SU-DHL-6 (cell line): ENCODE data around the gene UNC5B.

Experiments
- H2AFZ ChIP-seq: fragments of 200-600 bp; sonication (generic); 2 replicates; pipeline ENCODE4 v1.6.1; 2014; ENCODE audit warnings: low read depth, mild to moderate bottlenecking, moderate library complexity, mixed read lengths, antibody characterized with exemption, low read length; ENCODE audit not compliant: severe bottlenecking
- H3F3A ChIP-seq: fragments of 200-600 bp; shearing (Covaris generic); 2 replicates; pipeline ENCODE4 v1.6.0; 2016; ENCODE audit warnings: antibody characterized with exemption, mild to moderate bottlenecking; ENCODE audit not compliant: insufficient read depth
- H3K27ac ChIP-seq: fragments of 200-600 bp; sonication (generic); 2 replicates; pipeline ENCODE4 v1.5.1; 2016; ENCODE audit warnings: low read depth, mild to moderate bottlenecking, low read length, moderate library complexity, mixed read lengths
- H3K27me3 ChIP-seq: fragments of 200-600 bp; sonication (generic), shearing (Covaris generic); 2 replicates; pipeline ENCODE4 v1.6.0; 2014; ENCODE audit warnings: mild to moderate bottlenecking, low read length
- H3K36me3 ChIP-seq: fragments of 200-600 bp; sonication (generic); 2 replicates; pipeline ENCODE4 v1.6.1; 2014; ENCODE audit warnings: mild to moderate bottlenecking, low read length, mixed read lengths
- H3K4me2 ChIP-seq: fragments of 300-600, 200-600 bp; shearing (Covaris generic), sonication (generic); 2 replicates; pipeline ENCODE4 v1.6.0; 2014; ENCODE audit warnings: low read length, low read depth, mild to moderate bottlenecking; ENCODE audit not compliant: poor library complexity, severe bottlenecking
- H3K4me3 ChIP-seq: fragments of 200-600 bp; sonication (generic); 2 replicates; pipeline ENCODE4 v1.5.1; 2014; ENCODE audit warnings: antibody characterized with exemption, low read length, mild to moderate bottlenecking, mixed read lengths; ENCODE audit not compliant: insufficient read depth, poor library complexity, severe bottlenecking
- H3K79me2 ChIP-seq: fragments of 200-600 bp; sonication (generic); 2 replicates; pipeline ENCODE4 v1.6.1; 2014; ENCODE audit warnings: mild to moderate bottlenecking, low read length, moderate library complexity; ENCODE audit not compliant: insufficient read depth
- H3K9ac ChIP-seq: fragments of 200-600 bp; sonication (generic); 2 replicates; pipeline ENCODE4 v1.7.0; 2014; ENCODE audit warnings: mild to moderate bottlenecking, low read length
- H3K9me2 ChIP-seq: fragments of 200-600 bp; sonication (generic); replicated peaks from 2 replicates; pipeline ENCODE4 v1.6.1; 2014; ENCODE audit warnings: low read length; ENCODE audit not compliant: insufficient read depth
- H3K9me3 ChIP-seq: fragments of 200-600 bp; sonication (generic); 2 replicates; pipeline ENCODE4 v1.6.1; 2014; ENCODE audit warnings: low read length, mixed read lengths; ENCODE audit not compliant: insufficient read depth
- H4K20me1 ChIP-seq: fragments of 200-600 bp; sonication (generic); 2 replicates; pipeline ENCODE4 v1.6.1; 2014; ENCODE audit warnings: low read depth, mild to moderate bottlenecking, antibody characterized with exemption, low read length, moderate library complexity, mixed read lengths
- CTCF ChIP-seq: fragments of 200-600 bp; sonication (generic); IDR thresholded peaks from one replicate; pipeline ENCODE4 v1.5.1; 2017; ENCODE audit warnings: antibody characterized with exemption, mild to moderate bottlenecking, low read length, moderate library complexity; ENCODE audit not compliant: insufficient read depth, poor library complexity, severe bottlenecking
- EZH2phosphoT487 ChIP-seq: fragments of 200-600 bp; sonication (generic), shearing (Covaris generic); conservative IDR thresholded peaks from 2 replicates; pipeline ENCODE4 v1.6.1; 2018; ENCODE audit warnings: mild to moderate bottlenecking, antibody characterized with exemption, low read length, moderate library complexity, mixed read lengths

The UNC5B gene

GRCh38 chr10:71193516-71193915 lies 18.9 kb upstream of the UNC5B start:
- H3K36me3 ChIP-seq: no peaks in the 10 kb centered on the region
- H3K4me2 ChIP-seq: no peak overlapping the region
- H2AFZ ChIP-seq: no peak overlapping the region
- H3K4me3 ChIP-seq: no peak overlapping the region
- H3K27me3 ChIP-seq: no peaks in the 10 kb centered on the region
- H3K9me2 ChIP-seq: no peaks in the 10 kb centered on the region
- 0 out of 2 replicates have a peak, but pooled peaks cover 3% of the 10 kb centered on the region for H3K9me3 ChIP-seq
- H3K9ac ChIP-seq: no peak overlapping the region
- no peaks in the 10 kb centered on the region for H4K20me1 ChIP-seq
- TF ChIP-seq EZH2phosphoT487 (no peak), CTCF (no peak)
- H3K27ac ChIP-seq: no peak overlapping the region
- no peaks in the 10 kb centered on the region for H3K79me2 ChIP-seq
- no peaks in the 10 kb centered on the region for H3F3A ChIP-seq

- H3K4me2 ChIP-seq: no peak overlapping the region
- no peak overlapping the region for H2AFZ ChIP-seq
Observed at GRCh38 chr10:71197955-71198354, 14.4 kb upstream of the UNC5B start.

GRCh38 chr10:71201849-71202248 lies 10.5 kb upstream of the UNC5B start:
- Histone ChIP-seq H3K9ac (no peak overlapping the region), H3K9me3 (0 out of 2 replicates have a peak, but pooled peaks cover 5% of the 10 kb centered on the region), H3K79me2 (no peaks in the 10 kb centered on the region), H3F3A (no peaks in the 10 kb centered on the region), H3K4me2 (no peak overlapping the region), H3K27me3 (no peaks in the 10 kb centered on the region), H3K36me3 (no peaks in the 10 kb centered on the region), H2AFZ (no peak overlapping the region), H3K27ac (no peak overlapping the region), H3K9me2 (no peaks in the 10 kb centered on the region), H4K20me1 (no peaks in the 10 kb centered on the region), H3K4me3 (no peak overlapping the region)
- no peak for TF ChIP-seq EZH2phosphoT487
- TF ChIP-seq CTCF: no peak

More at GRCh38 chr10:71197955-71198354, 14.4 kb upstream of the UNC5B start:
- no peaks in the 10 kb centered on the region for H3K9me2 ChIP-seq
- H4K20me1 ChIP-seq: no peaks in the 10 kb centered on the region
- no peaks in the 10 kb centered on the region for H3F3A ChIP-seq
- H3K36me3 ChIP-seq: no peaks in the 10 kb centered on the region
- H3K9me3 ChIP-seq: 0 out of 2 replicates have a peak, but pooled peaks cover 5% of the 10 kb centered on the region
- no peaks in the 10 kb centered on the region for H3K79me2 ChIP-seq
- no peak overlapping the region for H3K9ac ChIP-seq
- H3K27ac ChIP-seq: no peak overlapping the region
- no peak for TF ChIP-seq EZH2phosphoT487
- no peak for TF ChIP-seq CTCF
- H3K27me3 ChIP-seq: no peaks in the 10 kb centered on the region
- H3K4me3 ChIP-seq: no peak overlapping the region
